ENCODE data around the gene EVL.

DNA sequence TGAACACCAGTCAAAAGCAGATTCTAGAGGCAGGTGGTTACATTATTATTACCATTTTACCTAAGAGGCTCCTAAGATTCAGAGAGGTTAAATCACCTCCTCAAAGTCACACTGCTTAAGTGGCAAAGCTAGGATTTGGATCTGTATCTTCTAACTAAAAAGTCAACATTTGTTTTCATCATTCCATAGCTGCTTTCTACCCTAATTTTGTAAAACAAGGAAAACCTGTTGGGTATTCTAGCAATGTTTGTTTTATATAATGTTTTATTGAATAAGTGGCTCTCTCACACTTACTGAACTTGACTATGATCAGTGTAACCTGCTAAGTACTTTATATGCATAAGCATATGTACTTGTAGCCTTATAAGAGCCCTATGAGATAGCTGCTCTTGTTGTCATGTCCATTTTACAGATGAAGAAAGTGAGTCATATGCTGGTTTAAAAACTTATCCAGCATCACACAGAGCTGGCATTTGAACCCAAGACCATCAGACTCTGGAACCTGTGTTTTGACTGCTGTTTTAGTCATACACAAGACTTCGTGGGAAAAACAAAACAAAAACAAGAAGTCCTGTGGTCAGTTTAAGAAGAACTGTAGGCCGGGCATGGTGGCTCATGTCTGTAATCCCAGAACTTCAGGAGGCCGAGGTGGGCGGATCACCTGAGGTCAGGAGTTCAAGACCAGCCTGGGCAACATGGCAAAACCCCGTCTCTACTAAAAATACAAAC, 31.7 kb upstream of the EVL start:
- TF ChIP-seq, protein P1, sequence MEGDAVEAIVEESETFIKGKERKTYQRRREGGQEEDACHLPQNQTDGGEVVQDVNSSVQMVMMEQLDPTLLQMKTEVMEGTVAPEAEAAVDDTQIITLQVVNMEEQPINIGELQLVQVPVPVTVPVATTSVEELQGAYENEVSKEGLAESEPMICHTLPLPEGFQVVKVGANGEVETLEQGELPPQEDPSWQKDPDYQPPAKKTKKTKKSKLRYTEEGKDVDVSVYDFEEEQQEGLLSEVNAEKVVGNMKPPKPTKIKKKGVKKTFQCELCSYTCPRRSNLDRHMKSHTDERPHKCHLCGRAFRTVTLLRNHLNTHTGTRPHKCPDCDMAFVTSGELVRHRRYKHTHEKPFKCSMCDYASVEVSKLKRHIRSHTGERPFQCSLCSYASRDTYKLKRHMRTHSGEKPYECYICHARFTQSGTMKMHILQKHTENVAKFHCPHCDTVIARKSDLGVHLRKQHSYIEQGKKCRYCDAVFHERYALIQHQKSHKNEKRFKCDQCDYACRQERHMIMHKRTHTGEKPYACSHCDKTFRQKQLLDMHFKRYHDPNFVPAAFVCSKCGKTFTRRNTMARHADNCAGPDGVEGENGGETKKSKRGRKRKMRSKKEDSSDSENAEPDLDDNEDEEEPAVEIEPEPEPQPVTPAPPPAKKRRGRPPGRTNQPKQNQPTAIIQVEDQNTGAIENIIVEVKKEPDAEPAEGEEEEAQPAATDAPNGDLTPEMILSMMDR (IDR thresholded peaks at IDR 0.05) = no peak
- no peak for TF ChIP-seq POLR2A (IDR thresholded peaks at IDR 0.05)
- TF ChIP-seq EP300 (IDR thresholded peaks at IDR 0.05; ENCODE audit: low read depth) = no peak
